ENCODE results near the gene ALOX12B.
"Not testable (repeated sequence)": the region's sequence is repeated elsewhere in the genome, so short reads cannot be mapped to it uniquely, and the experiment has no call there.

Gene ALOX12B

GRCh38 chr17:8084250-8084649, 3.3 kb downstream of the ALOX12B start:
- no peak overlapping the region for H3K4me3 ChIP-seq (ENCODE audit: control insufficient read depth, low read depth, low read length)

DNA sequence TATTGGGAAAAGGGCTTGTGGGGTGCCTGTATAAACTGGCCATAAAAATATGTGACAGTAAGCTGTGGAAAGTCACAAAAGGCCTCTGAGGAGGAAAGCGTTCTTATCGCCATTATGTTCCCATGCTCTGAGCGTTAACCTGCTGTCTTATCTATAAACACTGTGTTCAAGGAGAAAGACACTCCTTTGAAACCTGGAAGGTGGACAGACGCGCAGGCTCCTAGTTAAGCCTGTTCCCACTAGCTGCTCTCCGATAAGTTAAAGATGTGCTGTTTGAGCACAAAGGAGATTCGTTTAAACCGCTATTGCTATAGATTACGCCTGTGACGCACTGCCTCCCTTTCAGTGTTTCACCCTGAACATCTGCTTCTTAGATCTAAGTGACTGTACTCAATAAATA, 5.2 kb downstream of the ALOX12B start:
- no peak for DNase-seq (ENCODE audit: low read depth)
- TF ChIP-seq CTCF (IDR thresholded peaks at IDR 0.05; ENCODE audit: control insufficient read depth, insufficient read depth, low read depth, low read length, missing control alignments), result no peak
- H3K4me3 ChIP-seq (ENCODE audit: control insufficient read depth, low read depth, low read length), result no peak overlapping the region

More at GRCh38 chr17:8084250-8084649, 3.3 kb downstream of the ALOX12B start:
- no peak for DNase-seq (ENCODE audit: low read depth)
- TF ChIP-seq CTCF (IDR thresholded peaks at IDR 0.05; ENCODE audit: control insufficient read depth, insufficient read depth, low read depth, low read length, missing control alignments), result no peak

- TF ChIP-seq CTCF (IDR thresholded peaks at IDR 0.05; ENCODE audit: control insufficient read depth, insufficient read depth, low read depth, low read length, missing control alignments), result no peak
- no peak overlapping the region for H3K4me3 ChIP-seq (ENCODE audit: control insufficient read depth, low read depth, low read length)
- DNase-seq (ENCODE audit: low read depth), result no peak
These were observed 5.6 kb downstream of the ALOX12B start for GRCh38 chr17:8081876-8082275.

- DNase-seq (ENCODE audit: low read depth), result no peak
- TF ChIP-seq CTCF (IDR thresholded peaks at IDR 0.05; ENCODE audit: control insufficient read depth, insufficient read depth, low read depth, low read length, missing control alignments), result no peak
- H3K4me3 ChIP-seq (ENCODE audit: control insufficient read depth, low read depth, low read length), result no peak overlapping the region
These were observed 6.7 kb downstream of the ALOX12B start for GRCh38 chr17:8080799-8081219.

GRCh38 chr17:8080208-8080798, 7.2 kb downstream of the ALOX12B start:
- H3K4me3 ChIP-seq (ENCODE audit: control insufficient read depth, low read depth, low read length), result peak overlapping the region; percentile 37; the same call in 1 of the 2 replicates
- no peak for TF ChIP-seq CTCF (IDR thresholded peaks at IDR 0.05; ENCODE audit: control insufficient read depth, insufficient read depth, low read depth, low read length, missing control alignments)
- DNase-seq (ENCODE audit: low read depth), result no peak

- peak; percentile 83 for TF ChIP-seq CTCF (IDR thresholded peaks at IDR 0.05; ENCODE audit: control insufficient read depth, insufficient read depth, low read depth, low read length, missing control alignments)
- no peak for DNase-seq (ENCODE audit: low read depth)
- H3K4me3 ChIP-seq (ENCODE audit: control insufficient read depth, low read depth, low read length), result peak overlapping the region; percentile 37
These were observed 8.0 kb downstream of the ALOX12B start for GRCh38 chr17:8079291-8080207.

DNA sequence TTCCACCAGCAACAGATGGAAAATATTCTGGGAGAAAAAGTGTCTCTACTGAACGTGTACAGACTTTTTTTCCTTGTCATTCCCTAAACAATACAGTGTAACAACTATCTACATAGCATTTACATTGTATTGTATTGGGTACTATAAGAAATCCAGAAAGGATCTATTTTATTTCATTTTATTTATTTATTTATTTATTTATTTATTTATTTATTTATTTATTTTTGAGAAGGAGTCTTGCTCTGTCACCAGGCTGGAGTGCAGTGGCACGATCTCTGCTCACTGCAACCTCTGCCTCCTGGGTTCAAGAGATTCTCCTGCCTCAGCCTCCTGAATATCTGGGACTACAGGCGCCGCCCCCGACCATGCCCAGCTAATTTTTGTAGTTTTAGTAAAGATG, 9.6 kb downstream of the ALOX12B start:
- not testable (repeated sequence) for H3K4me3 ChIP-seq (ENCODE audit: control insufficient read depth, low read depth, low read length); DNase-seq (ENCODE audit: low read depth)

Measured in AG09309 (cell line).